ENCODE results near the gene MCEMP1.

DNA sequence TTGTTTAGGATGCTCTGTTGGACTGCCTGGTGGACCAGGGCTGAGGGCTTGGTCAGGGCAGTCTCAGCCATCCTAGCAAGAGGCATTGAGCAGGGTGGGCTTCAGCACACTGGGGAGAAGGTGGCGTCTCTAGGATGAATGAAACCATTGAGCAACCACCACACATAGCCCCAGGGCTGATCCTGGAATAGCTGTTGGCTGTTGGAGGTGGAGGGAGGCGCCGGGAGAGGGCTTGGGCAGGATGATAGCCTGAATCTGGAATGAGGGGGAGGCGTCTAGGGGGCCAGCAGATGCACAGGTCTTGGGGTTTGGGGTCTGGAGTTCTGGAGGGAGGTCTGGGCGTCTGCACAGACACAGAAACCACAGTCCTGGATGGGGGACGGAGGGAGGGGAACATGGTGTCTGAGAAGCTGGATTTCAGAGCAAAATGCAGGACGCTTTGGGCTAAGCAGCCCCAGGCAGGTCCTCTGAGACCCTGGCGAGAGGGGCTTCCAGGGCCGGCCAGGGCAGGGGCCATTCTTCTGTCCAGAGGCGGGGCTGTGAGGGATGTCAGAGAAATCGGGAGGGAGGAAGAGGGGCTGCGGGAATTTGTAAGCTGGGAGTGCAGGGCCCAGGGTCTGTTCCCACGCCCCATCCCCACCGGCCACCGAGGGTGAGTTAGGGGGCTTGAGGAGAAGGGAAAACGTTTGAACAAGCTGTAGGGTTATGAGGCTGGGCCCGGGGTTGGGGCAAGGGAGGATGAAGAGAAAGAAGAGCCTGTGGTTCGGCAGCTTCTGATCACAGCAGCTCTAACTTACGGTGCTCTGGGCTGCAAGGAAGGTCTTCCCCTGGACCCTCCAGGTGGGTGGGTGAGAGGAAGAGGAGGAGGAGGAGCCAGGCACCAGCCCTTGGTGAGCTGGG lies 8.9 kb downstream of the MCEMP1 start:
- TF ChIP-seq, protein P1, sequence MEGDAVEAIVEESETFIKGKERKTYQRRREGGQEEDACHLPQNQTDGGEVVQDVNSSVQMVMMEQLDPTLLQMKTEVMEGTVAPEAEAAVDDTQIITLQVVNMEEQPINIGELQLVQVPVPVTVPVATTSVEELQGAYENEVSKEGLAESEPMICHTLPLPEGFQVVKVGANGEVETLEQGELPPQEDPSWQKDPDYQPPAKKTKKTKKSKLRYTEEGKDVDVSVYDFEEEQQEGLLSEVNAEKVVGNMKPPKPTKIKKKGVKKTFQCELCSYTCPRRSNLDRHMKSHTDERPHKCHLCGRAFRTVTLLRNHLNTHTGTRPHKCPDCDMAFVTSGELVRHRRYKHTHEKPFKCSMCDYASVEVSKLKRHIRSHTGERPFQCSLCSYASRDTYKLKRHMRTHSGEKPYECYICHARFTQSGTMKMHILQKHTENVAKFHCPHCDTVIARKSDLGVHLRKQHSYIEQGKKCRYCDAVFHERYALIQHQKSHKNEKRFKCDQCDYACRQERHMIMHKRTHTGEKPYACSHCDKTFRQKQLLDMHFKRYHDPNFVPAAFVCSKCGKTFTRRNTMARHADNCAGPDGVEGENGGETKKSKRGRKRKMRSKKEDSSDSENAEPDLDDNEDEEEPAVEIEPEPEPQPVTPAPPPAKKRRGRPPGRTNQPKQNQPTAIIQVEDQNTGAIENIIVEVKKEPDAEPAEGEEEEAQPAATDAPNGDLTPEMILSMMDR (IDR thresholded peaks at IDR 0.05; ENCODE audit: poor library complexity, severe bottlenecking) = no peak
- TF ChIP-seq TAF1 (IDR thresholded peaks at IDR 0.05; ENCODE audit: low read depth) = no peak
- no peak for TF ChIP-seq REST (IDR thresholded peaks at IDR 0.05; ENCODE audit: borderline replicate concordance)
- TF ChIP-seq MXI1 (conservative IDR thresholded peaks at IDR 0.05; ENCODE audit: poor library complexity, severe bottlenecking) = no peak
